ENCODE measurements around the gene PES1. TPM values are rescaled to one million over a fixed set of nuclear protein-coding genes. Genes with fewer than 3 reads are reported as not detected.
A peak's percentile ranks its signal among the peaks of the same experiment; 100 is the strongest.

Gene PES1
- total and polyA plus RNA-seq, 2 of the 13 experiments (the other 11 are each of a cell fraction or from before 2014, with no cell fraction given) = 65.1 to 94.7 TPM

GRCh38 chr22:30591588-30592359, at the start of gene PES1 (continued):
- no peak for TF ChIP-seq MIER3 (CRISPR knock-in tag; IDR thresholded peaks at IDR 0.05; ENCODE audit: borderline replicate concordance)
- no peak for TF ChIP-seq ZNF709 (CRISPR knock-in tag; IDR thresholded peaks at IDR 0.05)
- 0 out of 2 replicates have a peak, but pooled peaks have one; percentile 19 for TF ChIP-seq ERF (CRISPR knock-in tag; IDR thresholded peaks at IDR 0.05)
- peak; percentile 94 for TF ChIP-seq MXD4 (CRISPR knock-in tag; IDR thresholded peaks at IDR 0.05)
- no peak for TF ChIP-seq U2AF1 (optimal IDR thresholded peaks at IDR 0.05; ENCODE audit: low read depth, low read length)
- TF ChIP-seq, protein P1, sequence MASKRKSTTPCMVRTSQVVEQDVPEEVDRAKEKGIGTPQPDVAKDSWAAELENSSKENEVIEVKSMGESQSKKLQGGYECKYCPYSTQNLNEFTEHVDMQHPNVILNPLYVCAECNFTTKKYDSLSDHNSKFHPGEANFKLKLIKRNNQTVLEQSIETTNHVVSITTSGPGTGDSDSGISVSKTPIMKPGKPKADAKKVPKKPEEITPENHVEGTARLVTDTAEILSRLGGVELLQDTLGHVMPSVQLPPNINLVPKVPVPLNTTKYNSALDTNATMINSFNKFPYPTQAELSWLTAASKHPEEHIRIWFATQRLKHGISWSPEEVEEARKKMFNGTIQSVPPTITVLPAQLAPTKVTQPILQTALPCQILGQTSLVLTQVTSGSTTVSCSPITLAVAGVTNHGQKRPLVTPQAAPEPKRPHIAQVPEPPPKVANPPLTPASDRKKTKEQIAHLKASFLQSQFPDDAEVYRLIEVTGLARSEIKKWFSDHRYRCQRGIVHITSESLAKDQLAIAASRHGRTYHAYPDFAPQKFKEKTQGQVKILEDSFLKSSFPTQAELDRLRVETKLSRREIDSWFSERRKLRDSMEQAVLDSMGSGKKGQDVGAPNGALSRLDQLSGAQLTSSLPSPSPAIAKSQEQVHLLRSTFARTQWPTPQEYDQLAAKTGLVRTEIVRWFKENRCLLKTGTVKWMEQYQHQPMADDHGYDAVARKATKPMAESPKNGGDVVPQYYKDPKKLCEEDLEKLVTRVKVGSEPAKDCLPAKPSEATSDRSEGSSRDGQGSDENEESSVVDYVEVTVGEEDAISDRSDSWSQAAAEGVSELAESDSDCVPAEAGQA (IDR thresholded peaks at IDR 0.05; ENCODE audit: low read depth) = peak; percentile 32; the same call in 1 of the 2 replicates
- TF ChIP-seq, protein P1 (CRISPR knock-in tag; IDR thresholded peaks at IDR 0.05; ENCODE audit: borderline replicate concordance) = no peak
- TF ChIP-seq ZNF678 (CRISPR knock-in tag; IDR thresholded peaks at IDR 0.05) = no peak
- no peak for TF ChIP-seq CEBPG (CRISPR knock-in tag; IDR thresholded peaks at IDR 0.05)
- TF ChIP-seq ZNF460 (CRISPR knock-in tag; IDR thresholded peaks at IDR 0.05; ENCODE audit: borderline replicate concordance) = no peak
- TF ChIP-seq RFX1 (IDR thresholded peaks at IDR 0.05) = peak; percentile 99
- peak; percentile 12; the same call in 1 of the 2 replicates for TF ChIP-seq TRAFD1 (CRISPR knock-in tag; IDR thresholded peaks at IDR 0.05; ENCODE audit: borderline replicate concordance)
- TF ChIP-seq ZNF557 (CRISPR knock-in tag; IDR thresholded peaks at IDR 0.05) = no peak
- TF ChIP-seq ZNF850 (CRISPR knock-in tag; conservative IDR thresholded peaks at IDR 0.05) = no peak
- peak; percentile 77 for TF ChIP-seq YY1 (IDR thresholded peaks at IDR 0.05; ENCODE audit: insufficient read depth, insufficient replicate concordance, low read depth, low read length)
- 0 out of 2 replicates have a peak, but pooled peaks have one; percentile 20 for TF ChIP-seq ZNF317 (CRISPR knock-in tag; IDR thresholded peaks at IDR 0.05)
- TF ChIP-seq SMAD1 (CRISPR knock-in tag; IDR thresholded peaks at IDR 0.05; ENCODE audit: borderline replicate concordance, low read depth) = peak; percentile 46; the same call in 1 of the 2 replicates
- peak; percentile 91 for TF ChIP-seq GABPB1 (CRISPR knock-in tag; IDR thresholded peaks at IDR 0.05)
- 0 out of 2 replicates have a peak, but pooled peaks have one; percentile 6 for TF ChIP-seq BRCA1 (CRISPR knock-in tag; IDR thresholded peaks at IDR 0.05)
- TF ChIP-seq ZNF3 (CRISPR knock-in tag; IDR thresholded peaks at IDR 0.05) = no peak
- TF ChIP-seq, protein P2, sequence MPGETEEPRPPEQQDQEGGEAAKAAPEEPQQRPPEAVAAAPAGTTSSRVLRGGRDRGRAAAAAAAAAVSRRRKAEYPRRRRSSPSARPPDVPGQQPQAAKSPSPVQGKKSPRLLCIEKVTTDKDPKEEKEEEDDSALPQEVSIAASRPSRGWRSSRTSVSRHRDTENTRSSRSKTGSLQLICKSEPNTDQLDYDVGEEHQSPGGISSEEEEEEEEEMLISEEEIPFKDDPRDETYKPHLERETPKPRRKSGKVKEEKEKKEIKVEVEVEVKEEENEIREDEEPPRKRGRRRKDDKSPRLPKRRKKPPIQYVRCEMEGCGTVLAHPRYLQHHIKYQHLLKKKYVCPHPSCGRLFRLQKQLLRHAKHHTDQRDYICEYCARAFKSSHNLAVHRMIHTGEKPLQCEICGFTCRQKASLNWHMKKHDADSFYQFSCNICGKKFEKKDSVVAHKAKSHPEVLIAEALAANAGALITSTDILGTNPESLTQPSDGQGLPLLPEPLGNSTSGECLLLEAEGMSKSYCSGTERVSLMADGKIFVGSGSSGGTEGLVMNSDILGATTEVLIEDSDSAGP (CRISPR knock-in tag; IDR thresholded peaks at IDR 0.05; ENCODE audit: borderline replicate concordance) = peak; percentile 65; the same call in 1 of the 2 replicates
- peak; percentile 44 for TF ChIP-seq ELF3 (CRISPR knock-in tag; IDR thresholded peaks at IDR 0.05)

Data from HepG2 (cell line).